Panc1 (cell line): ENCODE results near the gene CHTOP. TPM values are rescaled to one million over a fixed set of nuclear protein-coding genes. Genes with fewer than 3 reads are reported as not detected.

Experiments used
- ATAC-seq: fragments of 200-7000 bp; cut with Tn5 transposase; 2 replicates; pipeline ENCODE4 v1.9.1; 2020; ENCODE audit warnings: mild to moderate bottlenecking, moderate library complexity
- BruUV-seq: library from RNA; stranded (reverse); fragments of 400-500 nt; replicated peaks from 2 replicates; lab custom pipeline; 2021; lab: Mats Ljungman, UMichigan
- CTCF ChIA-PET: fragments of 300-600 bp; sonication (Branson Sonifier 250); formaldehyde crosslinking; loops from one replicate; lab custom pipeline; 2022; ENCODE audit warnings: antibody characterized with exemption; lab: Charles Lee
- POLR2A ChIA-PET: fragments of 300-600 bp; sonication (Branson Sonifier 250); formaldehyde crosslinking; loops from one replicate; lab custom pipeline; 2022; ENCODE audit warnings: antibody characterized with exemption; lab: Charles Lee
- DNase-seq: peaks from one replicate; pipeline ENCODE4 v3.0.0-alpha.2; 2010; ENCODE audit warnings: low read depth, low spot score
- H3K27ac ChIP-seq: 2 replicates; pipeline ENCODE4 v1.5.1; 2011; ENCODE audit warnings: mild to moderate bottlenecking, low read length, inconsistent platforms
- H3K27me3 ChIP-seq: fragments of 200-500 bp; sonication (Bioruptor generic); 2 replicates; pipeline ENCODE4 v1.6.0; 2014; ENCODE audit warnings: low read length, inconsistent platforms; ENCODE audit not compliant: control insufficient read depth, insufficient read depth
- H3K36me3 ChIP-seq: fragments of 200-500 bp; sonication (Bioruptor generic); 2 replicates; pipeline ENCODE4 v1.5.1; 2014; ENCODE audit warnings: inconsistent platforms, mild to moderate bottlenecking, low read length, moderate library complexity; ENCODE audit not compliant: control insufficient read depth, insufficient read depth
- H3K4me1 ChIP-seq: 2 replicates; pipeline ENCODE4 v1.5.1; 2011; ENCODE audit warnings: inconsistent platforms, mild to moderate bottlenecking, low read length, moderate library complexity; ENCODE audit not compliant: control insufficient read depth, insufficient read depth
- H3K4me3 ChIP-seq, 2 experiments: 2 replicates each; pipeline ENCODE4 v1.5.1; 2011 to 2012; ENCODE audit warnings: low read depth in 2 of 2, low read length in 2 of 2, mild to moderate bottlenecking in 2 of 2, inconsistent platforms in 1 of 2, moderate library complexity in 1 of 2
- H3K9me3 ChIP-seq: fragments of 200-500 bp; sonication (Bioruptor generic); 2 replicates; pipeline ENCODE4 v1.5.1; 2014; ENCODE audit warnings: low read depth, mild to moderate bottlenecking, inconsistent platforms, low read length, moderate library complexity; ENCODE audit not compliant: control insufficient read depth, insufficient read depth
- POLR2AphosphoS5 ChIP-seq: IDR thresholded peaks from 2 replicates; pipeline ENCODE4 v1.6.1; 2012; ENCODE audit warnings: mild to moderate bottlenecking, low read depth, low read length, moderate library complexity
- SIN3A ChIP-seq: IDR thresholded peaks from 2 replicates; pipeline ENCODE4 v1.6.1; 2012; ENCODE audit warnings: low read depth, mild to moderate bottlenecking, low read length, moderate library complexity, borderline replicate concordance; ENCODE audit not compliant: insufficient read depth
- TCF7L2 ChIP-seq: IDR thresholded peaks from 2 replicates; pipeline ENCODE4 v1.6.1; 2011; ENCODE audit warnings: mild to moderate bottlenecking, low read depth, low read length, inconsistent platforms
- in situ Hi-C: cut with HindIII; loops from 2 replicates; pipeline ENCODE4 v1.10.0; 2016; ENCODE audit warnings: low sequenced_read_pairs, low pct_unique_long_range_greater_than_20kb
- intact Hi-C: fragments of 100-400 bp; cut with micrococcal nuclease; formaldehyde crosslinking; loops from one replicate; pipeline ENCODE4 v1.10.0; 2022; ENCODE audit not compliant: unreplicated experiment
- total RNA-seq: library from RNA; stranded (reverse); gene quantifications from one replicate; pipeline ENCODE4 v1.2.1, GENCODE V29; 2021; ENCODE audit not compliant: unreplicated experiment
- TF ChIP-seq, protein P1 (sequence below): fragments of 450-650 bp; IDR thresholded peaks from 2 replicates; pipeline ENCODE4 v1.5.1; 2017; ENCODE audit warnings: mild to moderate bottlenecking
- TF ChIP-seq, protein P2 (sequence below), 2 experiments: IDR thresholded peaks; 2 replicates each; pipeline ENCODE4 v1.6.1; 2011 to 2012; ENCODE audit warnings: low read depth in 2 of 2, control low read depth in 1 of 2, low read length in 1 of 2, mild to moderate bottlenecking in 1 of 2, moderate library complexity in 1 of 2; ENCODE audit not compliant: insufficient read depth in 1 of 2

The CHTOP gene
- total RNA-seq, 1 experiment from 2014 or later = 87.0 TPM

- CTCF ChIA-PET = no interaction called here
- no peaks in the 10 kb centered on the region for H3K9me3 ChIP-seq
- TSS peak; percentile 82 for BruUV-seq
- in situ Hi-C loops = no loop called here
- intact Hi-C loops = loop anchor here (5.0 kb wide), 1 partner anchor 155 kb away; no protein-coding TSS in a partner anchor
- no peak for DNase-seq
- peaks cover 39% of the 10 kb centered on the region for H3K36me3 ChIP-seq
- peaks cover 11% of the 10 kb centered on the region; the same call in 1 of the 2 replicates for H3K4me1 ChIP-seq
- H3K27ac ChIP-seq = no peak overlapping the region
- TF ChIP-seq, protein P1, sequence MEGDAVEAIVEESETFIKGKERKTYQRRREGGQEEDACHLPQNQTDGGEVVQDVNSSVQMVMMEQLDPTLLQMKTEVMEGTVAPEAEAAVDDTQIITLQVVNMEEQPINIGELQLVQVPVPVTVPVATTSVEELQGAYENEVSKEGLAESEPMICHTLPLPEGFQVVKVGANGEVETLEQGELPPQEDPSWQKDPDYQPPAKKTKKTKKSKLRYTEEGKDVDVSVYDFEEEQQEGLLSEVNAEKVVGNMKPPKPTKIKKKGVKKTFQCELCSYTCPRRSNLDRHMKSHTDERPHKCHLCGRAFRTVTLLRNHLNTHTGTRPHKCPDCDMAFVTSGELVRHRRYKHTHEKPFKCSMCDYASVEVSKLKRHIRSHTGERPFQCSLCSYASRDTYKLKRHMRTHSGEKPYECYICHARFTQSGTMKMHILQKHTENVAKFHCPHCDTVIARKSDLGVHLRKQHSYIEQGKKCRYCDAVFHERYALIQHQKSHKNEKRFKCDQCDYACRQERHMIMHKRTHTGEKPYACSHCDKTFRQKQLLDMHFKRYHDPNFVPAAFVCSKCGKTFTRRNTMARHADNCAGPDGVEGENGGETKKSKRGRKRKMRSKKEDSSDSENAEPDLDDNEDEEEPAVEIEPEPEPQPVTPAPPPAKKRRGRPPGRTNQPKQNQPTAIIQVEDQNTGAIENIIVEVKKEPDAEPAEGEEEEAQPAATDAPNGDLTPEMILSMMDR = no peak
- TF ChIP-seq SIN3A (no peak), TCF7L2 (no peak), POLR2AphosphoS5 (no peak)
- TF ChIP-seq, protein P2, sequence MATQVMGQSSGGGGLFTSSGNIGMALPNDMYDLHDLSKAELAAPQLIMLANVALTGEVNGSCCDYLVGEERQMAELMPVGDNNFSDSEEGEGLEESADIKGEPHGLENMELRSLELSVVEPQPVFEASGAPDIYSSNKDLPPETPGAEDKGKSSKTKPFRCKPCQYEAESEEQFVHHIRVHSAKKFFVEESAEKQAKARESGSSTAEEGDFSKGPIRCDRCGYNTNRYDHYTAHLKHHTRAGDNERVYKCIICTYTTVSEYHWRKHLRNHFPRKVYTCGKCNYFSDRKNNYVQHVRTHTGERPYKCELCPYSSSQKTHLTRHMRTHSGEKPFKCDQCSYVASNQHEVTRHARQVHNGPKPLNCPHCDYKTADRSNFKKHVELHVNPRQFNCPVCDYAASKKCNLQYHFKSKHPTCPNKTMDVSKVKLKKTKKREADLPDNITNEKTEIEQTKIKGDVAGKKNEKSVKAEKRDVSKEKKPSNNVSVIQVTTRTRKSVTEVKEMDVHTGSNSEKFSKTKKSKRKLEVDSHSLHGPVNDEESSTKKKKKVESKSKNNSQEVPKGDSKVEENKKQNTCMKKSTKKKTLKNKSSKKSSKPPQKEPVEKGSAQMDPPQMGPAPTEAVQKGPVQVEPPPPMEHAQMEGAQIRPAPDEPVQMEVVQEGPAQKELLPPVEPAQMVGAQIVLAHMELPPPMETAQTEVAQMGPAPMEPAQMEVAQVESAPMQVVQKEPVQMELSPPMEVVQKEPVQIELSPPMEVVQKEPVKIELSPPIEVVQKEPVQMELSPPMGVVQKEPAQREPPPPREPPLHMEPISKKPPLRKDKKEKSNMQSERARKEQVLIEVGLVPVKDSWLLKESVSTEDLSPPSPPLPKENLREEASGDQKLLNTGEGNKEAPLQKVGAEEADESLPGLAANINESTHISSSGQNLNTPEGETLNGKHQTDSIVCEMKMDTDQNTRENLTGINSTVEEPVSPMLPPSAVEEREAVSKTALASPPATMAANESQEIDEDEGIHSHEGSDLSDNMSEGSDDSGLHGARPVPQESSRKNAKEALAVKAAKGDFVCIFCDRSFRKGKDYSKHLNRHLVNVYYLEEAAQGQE (IDR thresholded peaks at IDR 0.05; ENCODE audit: insufficient read depth in 1 of 2, low read depth in 2 of 2, low read length in 1 of 2) = no peak
- POLR2A ChIA-PET = no interaction called here
- H3K4me3 ChIP-seq = no peak overlapping the region
- no peaks in the 10 kb centered on the region for H3K27me3 ChIP-seq
- no peak for ATAC-seq
Measured at GRCh38 chr1:153662269-153662668, 28.4 kb downstream of the CHTOP start.

- Histone ChIP-seq H3K27ac (no peak overlapping the region), H3K36me3 (peaks cover 47% of the 10 kb centered on the region), H3K27me3 (no peaks in the 10 kb centered on the region), H3K4me1 (peaks cover 12% of the 10 kb centered on the region; the same call in 1 of the 2 replicates), H3K4me3 (no peak overlapping the region), H3K9me3 (no peaks in the 10 kb centered on the region)
- ChIA-PET CTCF (interaction anchor here (0.7 kb wide), 1 partner anchor 29 kb away, joined by 5 read pairs; the partner anchor contains the start of gene CHTOP), POLR2A (no interaction called here)
- TF ChIP-seq, protein P1 = no peak
- TF ChIP-seq, protein P2 (IDR thresholded peaks at IDR 0.05; ENCODE audit: insufficient read depth in 1 of 2, low read depth in 2 of 2, low read length in 1 of 2) = no peak
- TF ChIP-seq SIN3A (no peak), POLR2AphosphoS5 (no peak), TCF7L2 (no peak)
- no TSS peak for BruUV-seq
- ATAC-seq (no peak), DNase-seq (no peak)
- intact Hi-C loops (loop anchor here (5.0 kb wide), 1 partner anchor 156 kb away; no protein-coding TSS in a partner anchor), in situ Hi-C loops (no loop called here)
Measured at GRCh38 chr1:153663211-153663610, 29.3 kb downstream of the CHTOP start.
